Activated naive CD8-positive, alpha-beta T cell treated with anti-CD3 and anti-CD28 coated beads, Interleukin-2, amount 50 U/mL, for 24 hours (primary cell): ENCODE measurements around the gene POLR2F.
"Not testable (repeated sequence)": the region's sequence is repeated elsewhere in the genome, so short reads cannot be mapped to it uniquely, and the experiment has no call there.

Experiments
- ATAC-seq: fragments of 150-1000 bp; cut with Tn5 transposase; one replicate; pipeline ENCODE4 v1.10.0; 2021
- DNase-seq: peaks from one replicate; pipeline ENCODE4 v3.0.0; 2021
- H3K27ac Mint-ChIP-seq: one replicate; pipeline ENCODE4 v1.8.0; 2021; ENCODE audit warnings: mild to moderate bottlenecking, mixed read lengths
- H3K27me3 Mint-ChIP-seq: one replicate; pipeline ENCODE4 v1.8.0; 2021; ENCODE audit warnings: mixed read lengths
- H3K36me3 Mint-ChIP-seq: one replicate; pipeline ENCODE4 v1.8.0; 2021; ENCODE audit warnings: low read depth, mixed read lengths
- H3K4me1 Mint-ChIP-seq: one replicate; pipeline ENCODE4 v1.8.0; 2021; ENCODE audit warnings: mixed read lengths
- H3K4me3 Mint-ChIP-seq: one replicate; pipeline ENCODE4 v1.8.0; 2021; ENCODE audit warnings: mild to moderate bottlenecking, moderate library complexity, mixed read lengths
- H3K9me3 Mint-ChIP-seq: one replicate; pipeline ENCODE4 v1.8.0; 2021; ENCODE audit warnings: mixed read lengths

POLR2F gene

DNA sequence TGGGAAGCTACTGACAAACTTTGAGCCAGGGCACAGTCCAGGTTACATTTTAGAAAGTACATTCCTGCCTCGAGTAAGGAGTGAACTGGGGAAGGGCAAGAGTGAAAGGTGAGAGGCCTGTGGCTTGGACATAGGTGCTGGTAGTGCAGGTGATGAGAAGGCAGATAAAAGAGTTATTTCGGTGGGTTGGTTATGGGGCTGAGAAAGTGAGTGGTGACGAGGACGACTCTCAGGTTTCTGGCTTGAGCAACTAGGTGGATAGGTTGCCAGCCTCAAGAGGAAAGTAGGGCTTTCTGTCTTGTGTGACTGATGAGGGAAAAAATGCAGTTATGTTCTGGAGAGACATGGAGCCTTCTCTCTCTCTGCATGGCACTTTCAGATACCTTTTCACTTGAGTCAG is 3.7 kb downstream of the POLR2F start:
- no peak overlapping the region for H3K4me3 Mint-ChIP-seq
- DNase-seq, result no peak
- no peak overlapping the region for H3K27ac Mint-ChIP-seq
- peaks cover 25% of the 10 kb centered on the region for H3K4me1 Mint-ChIP-seq
- no peak for ATAC-seq
- no peaks in the 10 kb centered on the region for H3K9me3 Mint-ChIP-seq
- H3K27me3 Mint-ChIP-seq, result peaks cover 9% of the 10 kb centered on the region
- peaks cover 51% of the 10 kb centered on the region for H3K36me3 Mint-ChIP-seq

DNA sequence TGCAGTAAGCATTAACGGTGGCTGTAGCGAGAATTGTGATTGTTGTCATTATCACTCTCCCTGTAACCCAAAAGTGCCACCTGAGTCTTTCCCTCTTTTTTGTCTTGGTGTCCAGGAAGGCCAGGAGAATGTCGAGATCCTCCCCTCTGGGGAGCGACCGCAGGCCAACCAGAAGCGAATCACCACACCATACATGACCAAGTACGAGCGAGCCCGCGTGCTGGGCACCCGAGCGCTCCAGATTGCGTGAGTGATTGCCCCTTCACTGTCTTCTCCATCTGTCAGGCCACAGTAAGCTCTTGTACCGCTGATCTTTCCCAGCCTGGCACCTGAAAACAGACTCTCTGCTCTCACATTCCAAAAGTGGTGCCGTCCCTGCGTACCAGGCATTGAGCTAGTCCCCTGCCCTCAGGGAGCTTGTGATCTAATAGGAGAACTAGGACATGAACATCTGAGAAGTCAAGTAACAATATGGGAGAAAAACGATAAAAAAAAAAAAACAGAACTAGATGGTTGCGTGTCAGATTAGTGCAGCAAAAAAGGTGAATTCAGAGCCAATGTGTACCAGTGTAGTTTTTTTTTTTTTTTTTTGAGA is 5.8 kb downstream of the POLR2F start:
- no peak for DNase-seq
- Mint-ChIP-seq H3K27me3 (no peaks in the 10 kb centered on the region), H3K36me3 (peaks cover 51% of the 10 kb centered on the region), H3K27ac (no peak overlapping the region), H3K4me1 (peaks cover 13% of the 10 kb centered on the region), H3K4me3 (no peak overlapping the region), H3K9me3 (no peaks in the 10 kb centered on the region)
- no peak for ATAC-seq

DNA sequence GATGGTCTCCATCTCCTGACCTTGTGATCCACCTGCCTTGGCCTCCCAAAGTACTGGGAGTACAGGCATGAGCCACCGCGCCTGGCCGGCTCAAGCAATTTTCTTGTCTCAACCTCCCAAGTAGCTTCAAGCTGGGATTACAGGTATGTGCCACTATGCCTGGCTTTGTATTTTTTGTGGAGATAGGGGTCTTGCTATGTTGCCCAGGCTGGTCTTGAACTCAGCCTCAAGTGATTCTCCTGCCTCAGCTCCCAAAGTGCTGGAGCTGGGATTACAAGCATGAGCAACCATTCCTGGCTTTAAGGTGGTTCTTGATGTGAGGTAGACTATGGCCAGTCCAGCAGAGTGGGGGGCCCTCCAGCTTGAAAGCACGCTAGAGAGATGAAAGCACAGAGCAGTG is 7.6 kb downstream of the POLR2F start:
- Mint-ChIP-seq H3K4me3 (no peak overlapping the region), H3K36me3 (peaks cover 50% of the 10 kb centered on the region), H3K4me1 (peaks cover 6% of the 10 kb centered on the region), H3K27ac (no peak overlapping the region), H3K9me3 (no peaks in the 10 kb centered on the region), H3K27me3 (no peaks in the 10 kb centered on the region)
- DNase-seq (no peak), ATAC-seq (no peak)

DNA sequence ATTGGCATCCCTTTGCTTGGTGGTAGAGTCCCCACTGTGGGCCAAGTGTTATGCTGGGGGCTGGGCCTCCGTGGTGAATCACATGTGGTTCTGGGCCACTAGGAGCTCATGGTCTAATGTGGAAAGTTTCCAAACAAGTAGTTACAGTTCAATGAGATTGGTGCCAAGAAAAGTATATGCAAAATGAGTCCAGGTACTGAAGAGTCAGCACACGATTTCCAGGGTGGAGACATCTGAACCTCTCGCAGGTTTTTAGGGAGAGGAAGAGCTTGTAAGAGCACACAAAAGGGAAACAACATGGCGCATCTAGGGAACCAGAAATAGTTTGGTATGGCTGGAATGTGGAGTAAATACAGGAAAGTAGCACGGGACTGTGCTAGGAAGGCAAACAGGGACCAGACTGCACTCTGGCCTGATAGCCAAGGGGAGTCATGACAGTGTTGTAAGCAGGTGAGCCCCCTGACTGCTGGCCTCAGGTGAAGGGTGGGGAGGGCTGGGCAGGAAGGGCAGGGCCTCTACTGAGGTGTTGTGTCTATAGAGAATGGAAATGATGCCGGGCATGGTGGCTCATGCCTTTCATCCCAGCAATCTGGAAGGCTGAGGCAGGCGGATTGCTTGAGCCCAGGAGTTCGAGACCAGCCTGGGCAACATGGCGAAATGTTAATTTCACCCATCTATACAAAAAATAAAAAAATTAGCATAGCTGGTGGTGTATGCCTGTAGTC is 12.6 kb downstream of the POLR2F start:
- peaks cover 2% of the 10 kb centered on the region for H3K4me1 Mint-ChIP-seq
- H3K27ac Mint-ChIP-seq, result no peak overlapping the region
- ATAC-seq (no peak), DNase-seq (no peak)
- no peaks in the 10 kb centered on the region for H3K9me3 Mint-ChIP-seq
- no peaks in the 10 kb centered on the region for H3K27me3 Mint-ChIP-seq
- H3K36me3 Mint-ChIP-seq, result peaks cover 37% of the 10 kb centered on the region
- H3K4me3 Mint-ChIP-seq, result no peak overlapping the region

DNA sequence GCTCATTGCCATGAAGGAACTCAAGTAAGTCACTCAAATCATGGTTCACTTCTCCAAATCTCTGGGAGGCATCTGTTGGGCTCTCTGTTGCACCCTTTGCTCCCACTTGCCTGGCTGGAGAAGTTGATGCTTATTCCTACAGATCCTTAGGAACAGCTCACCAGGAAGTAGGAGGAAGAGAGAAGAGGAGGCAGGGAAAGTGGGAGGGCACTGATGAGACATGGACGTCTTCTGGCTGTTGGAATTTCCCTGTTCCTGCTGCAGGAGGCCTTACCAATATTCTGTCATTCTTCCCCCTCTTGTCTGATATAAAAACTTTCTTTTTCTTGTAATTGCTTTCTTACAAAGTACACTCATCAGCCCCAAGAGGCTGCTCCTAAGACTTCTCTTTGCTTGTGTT is 13.6 kb downstream of the POLR2F start:
- H3K27ac Mint-ChIP-seq, result no peak overlapping the region
- no peak for DNase-seq
- no peak overlapping the region for H3K4me3 Mint-ChIP-seq
- no peak for ATAC-seq
- H3K27me3 Mint-ChIP-seq, result no peaks in the 10 kb centered on the region
- no peaks in the 10 kb centered on the region for H3K9me3 Mint-ChIP-seq
- H3K4me1 Mint-ChIP-seq, result peaks cover 2% of the 10 kb centered on the region
- H3K36me3 Mint-ChIP-seq, result peaks cover 28% of the 10 kb centered on the region

DNA sequence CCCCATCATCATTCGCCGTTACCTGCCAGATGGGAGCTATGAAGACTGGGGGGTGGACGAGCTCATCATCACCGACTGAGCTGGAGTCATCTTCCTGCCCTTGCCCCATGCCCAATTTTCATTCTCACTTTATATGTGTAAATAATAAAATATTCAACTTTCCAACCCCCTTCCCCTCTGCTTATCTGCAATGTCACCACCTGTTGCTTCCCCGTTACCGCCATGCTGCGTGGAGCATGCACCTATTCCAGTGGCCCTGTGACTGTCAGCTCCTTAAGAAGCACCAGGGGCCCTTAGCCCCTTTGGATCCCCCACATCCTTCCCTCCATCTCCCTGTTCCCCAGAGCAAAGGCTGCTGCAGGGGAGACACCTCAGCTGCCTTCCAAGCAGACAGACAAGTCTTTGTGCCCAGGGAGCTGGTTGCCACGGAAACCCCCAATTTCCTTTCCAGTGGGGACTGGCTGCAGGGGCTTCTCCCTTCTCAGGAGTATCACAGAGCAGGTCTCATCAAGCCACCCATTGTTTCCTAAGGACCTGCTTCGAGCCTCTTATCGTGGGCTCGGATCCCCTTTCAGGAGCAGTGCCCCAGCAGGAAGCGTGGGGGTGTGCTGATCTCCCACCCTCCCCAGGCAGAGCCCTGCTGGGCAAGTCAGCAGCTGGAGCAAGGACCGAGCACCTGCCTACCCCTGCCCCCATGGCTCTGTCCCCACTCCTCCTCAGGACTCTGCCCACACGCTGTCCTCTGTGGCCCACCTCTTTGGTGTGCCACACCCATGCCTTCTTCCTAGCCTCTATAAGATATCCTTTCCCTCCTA is 14.3 kb downstream of the POLR2F start:
- peaks cover 2% of the 10 kb centered on the region for H3K4me1 Mint-ChIP-seq
- no peak overlapping the region for H3K27ac Mint-ChIP-seq
- H3K27me3 Mint-ChIP-seq, result no peaks in the 10 kb centered on the region
- no peak for DNase-seq
- no peak for ATAC-seq
- no peaks in the 10 kb centered on the region for H3K9me3 Mint-ChIP-seq
- H3K36me3 Mint-ChIP-seq, result peaks cover 28% of the 10 kb centered on the region
- no peak overlapping the region for H3K4me3 Mint-ChIP-seq

DNA sequence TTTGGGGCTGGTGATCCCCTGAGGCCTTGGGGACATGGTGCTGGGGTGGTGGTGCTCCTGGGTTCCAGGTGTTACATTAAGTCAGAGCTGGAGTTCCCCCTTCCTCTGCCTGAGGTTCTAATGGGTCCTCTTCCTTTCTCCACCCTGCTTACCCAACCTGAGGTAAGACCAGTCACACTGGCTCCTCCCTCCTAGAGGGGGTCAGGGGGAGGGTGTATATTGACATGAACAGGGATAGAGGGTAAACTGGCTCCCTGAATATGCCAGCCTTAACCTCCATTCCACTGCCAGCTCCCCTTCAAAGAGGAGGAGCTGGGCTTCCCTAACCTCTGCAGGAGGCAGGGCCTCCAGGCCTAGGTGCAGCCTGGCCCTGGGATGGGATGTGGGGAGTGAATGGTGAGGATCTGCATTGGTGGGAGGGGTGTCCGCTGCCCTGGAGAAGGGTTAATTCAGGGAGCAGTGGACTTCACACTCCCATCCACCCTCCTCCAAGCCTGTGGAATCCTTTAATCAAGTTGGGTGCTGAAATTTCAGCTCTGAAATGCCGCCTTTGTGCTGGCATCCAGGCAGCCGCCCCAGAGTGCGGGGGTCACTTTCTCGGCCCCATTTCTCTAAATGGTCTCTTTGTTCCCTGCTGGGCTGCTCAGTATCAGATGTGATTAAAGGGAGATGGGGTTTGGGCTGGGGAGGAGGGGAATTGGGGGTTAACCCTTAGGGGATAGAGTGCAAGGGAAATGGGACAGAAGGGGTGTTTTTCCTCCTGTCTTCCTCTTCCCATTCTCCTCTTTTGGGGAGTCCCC is 15.2 kb downstream of the POLR2F start:
- ATAC-seq, result no peak
- Mint-ChIP-seq H3K36me3 (peaks cover 26% of the 10 kb centered on the region), H3K9me3 (no peaks in the 10 kb centered on the region), H3K27me3 (no peaks in the 10 kb centered on the region), H3K4me1 (peaks cover 2% of the 10 kb centered on the region), H3K27ac (no peak overlapping the region), H3K4me3 (no peak overlapping the region)
- no peak for DNase-seq

DNA sequence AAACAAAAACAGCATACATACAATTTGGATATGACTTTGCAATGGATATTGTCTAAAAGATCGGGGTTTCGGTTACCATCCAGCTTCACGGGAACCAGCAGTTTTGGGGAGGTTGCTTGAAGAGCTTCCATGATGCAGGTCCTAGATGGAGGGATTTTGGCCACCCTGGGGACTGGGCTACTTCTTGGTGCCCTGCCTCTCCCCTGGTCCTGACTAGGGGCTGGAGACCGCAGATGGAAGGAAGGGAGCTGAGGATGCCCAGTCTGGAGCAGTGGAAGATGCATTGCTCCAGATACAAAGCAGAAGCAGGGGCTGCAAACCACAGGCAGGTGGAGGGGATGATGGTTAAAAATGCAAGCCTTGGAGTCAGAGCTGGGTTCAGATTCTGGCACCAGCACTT is 17.4 kb downstream of the POLR2F start:
- DNase-seq, result no peak
- no peak for ATAC-seq
- peaks cover 19% of the 10 kb centered on the region for H3K36me3 Mint-ChIP-seq

DNA sequence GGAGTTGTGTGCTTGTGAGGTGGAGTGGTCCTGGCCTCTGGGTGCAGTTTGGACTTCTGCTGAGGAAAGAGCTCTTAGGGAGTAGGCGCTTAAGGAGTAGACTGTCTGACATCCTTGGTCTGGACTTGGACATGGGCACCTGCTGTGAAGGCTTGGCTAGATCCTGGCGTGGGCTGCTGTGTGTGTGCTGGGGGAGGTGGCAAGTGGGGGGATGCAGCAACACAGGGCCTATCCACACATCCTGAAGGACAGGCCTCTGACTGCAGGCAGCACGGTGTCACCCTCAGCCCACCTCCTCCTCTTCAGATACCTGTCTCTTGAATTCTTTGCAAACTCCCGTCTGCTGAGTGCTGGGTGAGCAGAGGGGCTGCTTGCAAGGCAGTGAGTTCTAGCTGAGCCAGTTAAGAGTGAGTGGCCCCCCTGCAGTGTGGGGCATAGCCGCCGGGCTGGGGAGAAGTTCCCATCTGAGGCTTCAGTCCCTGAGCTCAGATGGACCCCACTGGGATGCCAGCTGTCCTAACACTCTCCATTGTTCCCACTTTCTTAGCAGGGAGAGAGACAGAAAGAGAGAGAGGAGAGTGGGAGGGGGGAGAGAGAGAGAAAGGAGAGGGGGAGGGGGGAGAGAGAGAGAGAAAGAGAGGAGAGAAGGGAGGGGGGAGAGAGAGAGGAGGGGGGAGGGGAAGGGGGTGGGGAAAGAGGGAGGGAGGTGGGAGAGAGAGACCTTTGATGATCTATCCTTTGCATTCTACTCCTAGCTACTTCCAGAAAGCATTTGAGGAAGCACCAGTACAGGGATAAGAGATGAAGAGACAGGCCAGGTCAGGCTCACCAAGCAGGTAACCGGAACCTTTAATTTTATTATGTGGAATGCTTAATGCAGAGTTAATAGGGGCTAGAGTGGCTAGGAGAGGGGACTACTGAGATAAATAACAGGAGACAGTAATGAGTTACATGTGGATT is 18.3 kb downstream of the POLR2F start:
- Mint-ChIP-seq H3K9me3 (no peaks in the 10 kb centered on the region), H3K36me3 (peaks cover 14% of the 10 kb centered on the region), H3K27me3 (no peaks in the 10 kb centered on the region), H3K4me1 (no peaks in the 10 kb centered on the region), H3K27ac (no peak overlapping the region), H3K4me3 (no peak overlapping the region)
- DNase-seq (no peak), ATAC-seq (no peak)

More for the DNA sequence above, 17.4 kb downstream of the POLR2F start:
- Mint-ChIP-seq H3K4me1 (peaks cover under 1% of the 10 kb centered on the region), H3K9me3 (no peaks in the 10 kb centered on the region), H3K4me3 (no peak overlapping the region), H3K27ac (no peak overlapping the region), H3K27me3 (no peaks in the 10 kb centered on the region)

DNA sequence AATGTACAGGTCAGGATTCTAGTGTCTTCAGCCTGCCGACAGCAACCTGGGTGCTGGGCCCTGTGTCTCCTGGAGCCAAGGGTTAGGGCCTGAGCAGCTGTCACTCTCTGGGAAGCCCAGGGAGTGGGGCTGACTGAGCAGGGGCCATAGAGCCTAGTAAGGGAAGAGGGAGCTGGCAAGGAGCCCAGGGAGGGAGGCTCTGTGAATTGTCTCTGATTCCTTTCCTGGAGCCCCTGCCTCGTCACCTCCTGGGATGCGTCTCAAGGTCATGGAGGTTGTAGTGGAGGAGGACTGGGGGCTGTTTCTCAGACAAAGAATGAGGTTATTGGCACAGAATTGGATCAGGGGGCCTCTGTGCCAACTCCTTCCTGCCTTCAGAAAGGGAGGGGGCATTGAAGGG is 19.0 kb downstream of the POLR2F start:
- Mint-ChIP-seq H3K4me1 (no peaks in the 10 kb centered on the region), H3K9me3 (no peaks in the 10 kb centered on the region), H3K36me3 (peaks cover 8% of the 10 kb centered on the region), H3K4me3 (no peak overlapping the region), H3K27me3 (no peaks in the 10 kb centered on the region), H3K27ac (no peak overlapping the region)
- DNase-seq (no peak), ATAC-seq (no peak)

DNA sequence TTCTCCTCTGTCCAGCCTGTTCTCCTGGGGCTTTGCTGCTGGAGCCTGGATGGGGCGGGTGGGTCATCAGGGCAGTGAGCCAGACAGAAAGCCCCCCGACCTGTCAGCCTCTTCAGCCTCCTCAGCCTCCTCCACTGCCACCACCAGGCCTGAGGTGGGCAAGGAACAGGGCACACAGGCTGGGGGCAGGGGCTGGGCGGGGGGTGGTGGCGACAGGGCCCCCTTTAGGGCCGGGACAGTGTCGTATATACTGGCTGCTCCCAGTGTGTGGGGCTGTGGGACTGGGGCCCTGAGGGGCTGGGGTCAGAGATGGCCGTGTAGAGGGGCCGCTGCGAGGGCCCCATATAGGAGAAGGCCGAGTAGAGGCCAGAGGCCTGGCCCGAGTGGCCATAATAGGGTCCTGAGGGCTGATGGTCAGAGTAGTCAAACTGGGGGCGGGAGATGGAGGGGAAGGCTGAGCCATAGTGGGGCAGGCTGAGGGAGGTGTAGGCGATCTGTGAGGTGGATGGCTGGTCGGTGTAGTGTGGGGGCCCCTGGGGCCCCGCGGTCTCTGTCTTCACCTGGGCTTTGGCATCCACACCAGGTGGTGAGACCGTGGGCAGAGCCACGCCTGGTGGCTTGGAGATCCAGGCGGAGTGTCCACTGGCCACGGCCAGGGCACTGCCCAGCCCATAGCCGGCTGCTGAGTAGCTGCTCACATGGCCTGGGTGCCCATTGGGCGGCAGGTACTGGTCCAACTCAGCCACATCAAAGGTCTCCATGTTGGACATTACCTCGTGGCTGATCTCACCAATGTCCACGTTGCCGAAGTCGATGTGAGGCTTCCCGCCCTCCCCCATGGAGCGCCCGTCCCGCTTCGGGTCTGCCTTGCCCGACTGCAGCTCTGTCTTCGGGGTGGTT is 20.0 kb downstream of the POLR2F start:
- peaks cover 2% of the 10 kb centered on the region for H3K36me3 Mint-ChIP-seq
- ATAC-seq (no peak), DNase-seq (no peak)
- no peak overlapping the region for H3K4me3 Mint-ChIP-seq
- H3K9me3 Mint-ChIP-seq, result no peaks in the 10 kb centered on the region
- H3K4me1 Mint-ChIP-seq, result no peaks in the 10 kb centered on the region
- no peak overlapping the region for H3K27ac Mint-ChIP-seq
- no peaks in the 10 kb centered on the region for H3K27me3 Mint-ChIP-seq

DNA sequence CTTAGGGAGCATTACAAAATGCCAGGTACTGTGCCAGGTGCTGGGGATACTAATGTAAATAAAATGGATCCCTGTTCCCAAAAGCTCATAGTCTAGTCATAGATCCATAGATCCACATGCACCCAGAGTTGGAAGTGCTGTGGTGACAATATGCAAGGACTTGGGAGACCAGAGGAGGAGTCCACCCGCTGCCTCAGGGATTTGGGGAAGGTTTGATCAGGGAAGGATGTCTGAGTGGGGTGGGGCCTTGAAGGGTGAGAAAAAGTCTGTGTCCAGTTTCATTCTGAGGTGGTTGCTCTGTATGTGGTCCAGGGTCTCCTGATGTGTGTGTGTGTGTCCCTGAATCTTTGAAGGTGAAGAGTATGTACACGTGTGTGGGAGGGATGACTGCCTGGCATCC is 21.7 kb downstream of the POLR2F start:
- no peaks in the 10 kb centered on the region for H3K36me3 Mint-ChIP-seq
- no peak overlapping the region for H3K27ac Mint-ChIP-seq

DNA sequence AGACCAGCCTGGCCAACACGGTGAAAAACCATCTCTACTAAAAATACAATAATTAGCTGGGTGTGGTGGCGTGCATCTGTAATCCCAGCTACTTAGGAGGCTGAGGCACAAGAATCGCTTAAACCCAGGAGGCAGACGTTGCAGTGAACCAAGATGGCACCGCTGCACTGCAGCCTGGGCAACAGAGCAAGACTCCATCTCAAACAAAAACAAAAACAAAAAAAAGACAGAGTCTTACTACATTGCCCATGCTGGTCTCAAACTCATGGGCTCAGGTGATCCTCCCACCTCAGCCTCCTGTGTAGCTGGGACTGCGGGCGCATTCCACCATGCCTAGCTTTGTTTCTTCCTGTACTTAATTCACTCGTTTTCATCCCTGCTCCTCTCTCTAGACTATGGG is 22.5 kb downstream of the POLR2F start:
- H3K36me3 Mint-ChIP-seq, H3K27ac Mint-ChIP-seq, H3K4me3 Mint-ChIP-seq, DNase-seq, ATAC-seq, H3K9me3 Mint-ChIP-seq, H3K27me3 Mint-ChIP-seq, H3K4me1 Mint-ChIP-seq: not testable (repeated sequence)

More for the DNA sequence above, 21.7 kb downstream of the POLR2F start:
- ATAC-seq, result no peak
- no peak for DNase-seq
- H3K9me3 Mint-ChIP-seq, result no peaks in the 10 kb centered on the region
- H3K4me3 Mint-ChIP-seq, result no peak overlapping the region
- H3K27me3 Mint-ChIP-seq, result no peaks in the 10 kb centered on the region
- no peaks in the 10 kb centered on the region for H3K4me1 Mint-ChIP-seq
